A204.1 (cell line): Measurements from ENCODE around the gene DAGLA.

Source experiments
- FAIRE-seq: peaks from 2 replicates; lab custom pipeline; 2012; peaks lifted over from hg19 to GRCh38; lab: Jason Lieb, UNC

The DAGLA gene

GRCh38 chr11:61730240-61730994 is 50.2 kb downstream of the DAGLA start:
- no peak for FAIRE-seq

GRCh38 chr11:61731211-61731951 is 51.2 kb downstream of the DAGLA start:
- no peak for FAIRE-seq

- no peak for FAIRE-seq
These were observed 51.9 kb downstream of the DAGLA start for GRCh38 chr11:61731952-61732675.

GRCh38 chr11:61732705-61733104 is 52.5 kb downstream of the DAGLA start:
- FAIRE-seq = no peak

- FAIRE-seq = no peak
These were observed 53.2 kb downstream of the DAGLA start for GRCh38 chr11:61733120-61733978.

- FAIRE-seq = no peak
These were observed 54.6 kb downstream of the DAGLA start for GRCh38 chr11:61734767-61735166.

- no peak for FAIRE-seq
These were observed 55.2 kb downstream of the DAGLA start for GRCh38 chr11:61735391-61735790.

GRCh38 chr11:61736310-61736709 is 56.1 kb downstream of the DAGLA start:
- no peak for FAIRE-seq

- FAIRE-seq = no peak
These were observed 56.9 kb downstream of the DAGLA start for GRCh38 chr11:61737131-61737530.

GRCh38 chr11:61737636-61738386 is 57.6 kb downstream of the DAGLA start:
- no peak for FAIRE-seq

GRCh38 chr11:61738776-61739175 is 58.6 kb downstream of the DAGLA start:
- no peak for FAIRE-seq

GRCh38 chr11:61739413-61739812 is 59.2 kb downstream of the DAGLA start:
- FAIRE-seq = no peak

- no peak for FAIRE-seq
These were observed 59.8 kb downstream of the DAGLA start for GRCh38 chr11:61739966-61740365.

- FAIRE-seq = no peak
These were observed 62.2 kb downstream of the DAGLA start for GRCh38 chr11:61742391-61742790.

GRCh38 chr11:61743486-61744095 is 63.4 kb downstream of the DAGLA start:
- no peak for FAIRE-seq

GRCh38 chr11:61744181-61744580 is 64.0 kb downstream of the DAGLA start:
- FAIRE-seq = no peak

GRCh38 chr11:61744609-61745156 is 64.5 kb downstream of the DAGLA start:
- no peak for FAIRE-seq

- FAIRE-seq = no peak
These were observed 65.7 kb downstream of the DAGLA start for GRCh38 chr11:61745781-61746441.

- no peak for FAIRE-seq
These were observed 66.4 kb downstream of the DAGLA start for GRCh38 chr11:61746442-61747191.
